ENCODE data around the gene CLEC4A.

DNA sequence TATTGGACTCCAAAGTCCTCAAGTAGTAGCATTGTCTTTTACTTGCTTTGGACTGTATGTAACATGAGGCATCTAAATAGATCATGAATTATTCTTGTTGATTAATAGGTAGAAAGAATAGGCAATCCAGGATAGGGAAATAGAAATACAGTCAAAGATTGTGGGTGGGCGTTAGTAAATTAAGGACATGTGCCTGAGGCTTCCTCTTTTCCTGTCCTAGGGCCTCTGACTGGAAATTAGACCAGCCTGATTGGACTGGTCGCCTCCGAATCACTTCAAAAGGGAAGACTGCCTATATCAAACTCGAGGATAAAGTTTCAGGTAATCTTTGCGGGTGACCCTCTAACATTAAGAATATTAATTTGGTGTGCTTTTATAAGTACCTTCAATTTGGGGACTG, 33.7 kb upstream of the CLEC4A start:
- TF ChIP-seq POLR2A (IDR thresholded peaks at IDR 0.05) = no peak
- TF ChIP-seq, protein P1, sequence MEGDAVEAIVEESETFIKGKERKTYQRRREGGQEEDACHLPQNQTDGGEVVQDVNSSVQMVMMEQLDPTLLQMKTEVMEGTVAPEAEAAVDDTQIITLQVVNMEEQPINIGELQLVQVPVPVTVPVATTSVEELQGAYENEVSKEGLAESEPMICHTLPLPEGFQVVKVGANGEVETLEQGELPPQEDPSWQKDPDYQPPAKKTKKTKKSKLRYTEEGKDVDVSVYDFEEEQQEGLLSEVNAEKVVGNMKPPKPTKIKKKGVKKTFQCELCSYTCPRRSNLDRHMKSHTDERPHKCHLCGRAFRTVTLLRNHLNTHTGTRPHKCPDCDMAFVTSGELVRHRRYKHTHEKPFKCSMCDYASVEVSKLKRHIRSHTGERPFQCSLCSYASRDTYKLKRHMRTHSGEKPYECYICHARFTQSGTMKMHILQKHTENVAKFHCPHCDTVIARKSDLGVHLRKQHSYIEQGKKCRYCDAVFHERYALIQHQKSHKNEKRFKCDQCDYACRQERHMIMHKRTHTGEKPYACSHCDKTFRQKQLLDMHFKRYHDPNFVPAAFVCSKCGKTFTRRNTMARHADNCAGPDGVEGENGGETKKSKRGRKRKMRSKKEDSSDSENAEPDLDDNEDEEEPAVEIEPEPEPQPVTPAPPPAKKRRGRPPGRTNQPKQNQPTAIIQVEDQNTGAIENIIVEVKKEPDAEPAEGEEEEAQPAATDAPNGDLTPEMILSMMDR (IDR thresholded peaks at IDR 0.05) = no peak

Data from sigmoid colon (tissue), 3 donors.